ENCODE results near the gene AGK.

The AGK gene

GRCh38 chr7:141619745-141620144, 68.5 kb downstream of the AGK start:
- TF ChIP-seq MYC (IDR thresholded peaks at IDR 0.05; ENCODE audit: low read depth, low read length) (no peak), POLR2A (IDR thresholded peaks at IDR 0.05; ENCODE audit: extremely low read depth, insufficient read length) (no peak), CTCF (IDR thresholded peaks at IDR 0.05; ENCODE audit: low read depth, low read length) (no peak)
- TF ChIP-seq, protein P1, sequence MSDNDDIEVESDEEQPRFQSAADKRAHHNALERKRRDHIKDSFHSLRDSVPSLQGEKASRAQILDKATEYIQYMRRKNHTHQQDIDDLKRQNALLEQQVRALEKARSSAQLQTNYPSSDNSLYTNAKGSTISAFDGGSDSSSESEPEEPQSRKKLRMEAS (IDR thresholded peaks at IDR 0.05; ENCODE audit: low read depth, low read length), result no peak
- no peak overlapping the region for H3K4me3 ChIP-seq (ENCODE audit: low read depth, low read length)
- no peak for DNase-seq (ENCODE audit: low read depth)

DNA sequence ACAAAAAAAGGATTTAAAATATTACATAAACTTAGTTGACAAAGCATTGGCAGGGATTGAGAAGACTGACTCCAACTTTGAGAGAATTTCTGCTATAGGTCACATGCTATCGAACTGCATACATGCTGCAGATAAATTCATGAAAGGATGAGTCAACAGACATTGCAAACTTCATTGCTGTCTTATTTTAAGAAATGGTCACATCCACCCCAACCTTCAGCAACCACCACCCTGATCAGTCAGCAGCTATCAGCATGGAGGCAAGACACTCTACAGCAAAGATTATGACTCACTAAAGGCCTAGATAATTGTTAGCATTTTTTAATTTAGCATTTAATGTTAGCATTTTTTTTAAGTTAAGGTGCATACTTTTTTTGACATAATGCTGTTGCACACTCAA, 73.6 kb downstream of the AGK start:
- DNase-seq (ENCODE audit: low read depth), result no peak
- no peak overlapping the region for H3K4me3 ChIP-seq (ENCODE audit: low read depth, low read length)
- TF ChIP-seq CTCF (IDR thresholded peaks at IDR 0.05; ENCODE audit: low read depth, low read length) (no peak), MYC (IDR thresholded peaks at IDR 0.05; ENCODE audit: low read depth, low read length) (no peak), POLR2A (IDR thresholded peaks at IDR 0.05; ENCODE audit: extremely low read depth, insufficient read length) (no peak)
- TF ChIP-seq, protein P1 (IDR thresholded peaks at IDR 0.05; ENCODE audit: low read depth, low read length), result no peak

GRCh38 chr7:141630621-141631020, 79.4 kb downstream of the AGK start:
- no peak for DNase-seq (ENCODE audit: low read depth)
- TF ChIP-seq CTCF (IDR thresholded peaks at IDR 0.05; ENCODE audit: low read depth, low read length), result no peak
- TF ChIP-seq POLR2A (IDR thresholded peaks at IDR 0.05; ENCODE audit: extremely low read depth, insufficient read length), result no peak
- no peak for TF ChIP-seq MYC (IDR thresholded peaks at IDR 0.05; ENCODE audit: low read depth, low read length)
- TF ChIP-seq, protein P1 (IDR thresholded peaks at IDR 0.05; ENCODE audit: low read depth, low read length), result no peak
- H3K4me3 ChIP-seq (ENCODE audit: low read depth, low read length), result no peak overlapping the region

DNA sequence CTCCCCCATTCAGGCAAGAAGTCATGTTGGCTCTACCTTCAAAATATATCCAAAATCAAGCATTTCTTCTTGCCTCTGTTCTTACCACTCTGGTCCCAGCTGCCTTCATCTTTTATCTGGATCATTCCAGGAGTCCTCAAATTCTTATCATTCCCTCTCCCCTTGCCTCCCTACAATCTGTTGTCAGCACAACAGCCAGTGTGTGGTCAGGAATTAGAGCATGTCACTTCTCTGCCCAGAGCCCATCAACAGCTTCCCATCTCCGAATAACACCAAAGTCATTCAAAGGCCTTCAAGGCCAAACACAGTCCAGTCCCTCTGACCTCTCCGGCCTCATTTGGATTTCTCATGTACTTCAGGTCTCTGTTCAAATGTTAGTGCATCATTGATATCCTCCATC, 80.3 kb downstream of the AGK start:
- TF ChIP-seq POLR2A (IDR thresholded peaks at IDR 0.05; ENCODE audit: extremely low read depth, insufficient read length) (no peak), MYC (IDR thresholded peaks at IDR 0.05; ENCODE audit: low read depth, low read length) (no peak), CTCF (IDR thresholded peaks at IDR 0.05; ENCODE audit: low read depth, low read length) (no peak)
- TF ChIP-seq, protein P1 (IDR thresholded peaks at IDR 0.05; ENCODE audit: low read depth, low read length), result no peak
- no peak overlapping the region for H3K4me3 ChIP-seq (ENCODE audit: low read depth, low read length)
- no peak for DNase-seq (ENCODE audit: low read depth)

DNA sequence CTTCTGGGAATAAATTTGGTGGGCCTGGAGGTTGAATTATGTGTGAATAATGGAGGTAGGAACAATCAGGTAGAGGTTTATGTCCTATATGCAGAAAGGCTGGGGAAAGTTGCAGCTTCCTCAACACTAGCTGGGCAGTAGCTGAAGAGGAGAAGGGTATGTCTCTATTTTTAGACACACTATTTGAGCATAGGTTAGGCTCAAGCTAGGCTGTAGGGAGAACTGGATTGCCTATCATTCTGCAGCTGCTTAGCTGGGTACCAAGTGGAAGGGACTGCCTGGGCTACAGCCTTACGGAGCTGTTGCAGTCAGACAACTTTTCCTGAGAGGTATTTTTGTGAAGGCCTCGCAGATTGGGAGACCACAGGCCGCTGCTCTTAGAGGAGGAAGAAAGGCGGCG, 82.9 kb downstream of the AGK start:
- no peak overlapping the region for H3K4me3 ChIP-seq (ENCODE audit: low read depth, low read length)
- no peak for TF ChIP-seq POLR2A (IDR thresholded peaks at IDR 0.05; ENCODE audit: extremely low read depth, insufficient read length)
- no peak for TF ChIP-seq MYC (IDR thresholded peaks at IDR 0.05; ENCODE audit: low read depth, low read length)
- TF ChIP-seq CTCF (IDR thresholded peaks at IDR 0.05; ENCODE audit: low read depth, low read length), result no peak
- TF ChIP-seq, protein P1 (IDR thresholded peaks at IDR 0.05; ENCODE audit: low read depth, low read length), result no peak
- no peak for DNase-seq (ENCODE audit: low read depth)

- H3K4me3 ChIP-seq (ENCODE audit: low read depth, low read length), result no peak overlapping the region
- TF ChIP-seq POLR2A (IDR thresholded peaks at IDR 0.05; ENCODE audit: extremely low read depth, insufficient read length) (no peak), CTCF (IDR thresholded peaks at IDR 0.05; ENCODE audit: low read depth, low read length) (no peak), MYC (IDR thresholded peaks at IDR 0.05; ENCODE audit: low read depth, low read length) (no peak)
- TF ChIP-seq, protein P1 (IDR thresholded peaks at IDR 0.05; ENCODE audit: low read depth, low read length), result no peak
- DNase-seq (ENCODE audit: low read depth), result no peak
Observed at GRCh38 chr7:141636053-141636452, 84.8 kb downstream of the AGK start.
